HG03108 (cell line): ENCODE data around the gene PIGN.

Experiments used
- ATAC-seq: cut with Tn5 transposase; IDR thresholded peaks from one replicate; pipeline ENCODE4 v1.9.1; 2021; ENCODE audit warnings: moderate library complexity; ENCODE audit not compliant: unreplicated experiment

The PIGN gene

GRCh38 chr18:62017618-62018017, 169.2 kb downstream of the PIGN start:
- no peak for ATAC-seq

- no peak for ATAC-seq
Measured at GRCh38 chr18:62011416-62011815, 175.4 kb downstream of the PIGN start.

- ATAC-seq = no peak
Measured at GRCh38 chr18:62009521-62009920, 177.3 kb downstream of the PIGN start.

GRCh38 chr18:62001396-62001795, 185.5 kb downstream of the PIGN start:
- ATAC-seq = no peak

GRCh38 chr18:61998957-61999356, 187.9 kb downstream of the PIGN start:
- ATAC-seq = no peak

GRCh38 chr18:61998335-61998734, 188.5 kb downstream of the PIGN start:
- no peak for ATAC-seq

- no peak for ATAC-seq
Measured at GRCh38 chr18:61995618-61996017, 191.2 kb downstream of the PIGN start.

- no peak for ATAC-seq
Measured at GRCh38 chr18:61993831-61994230, 193.0 kb downstream of the PIGN start.

GRCh38 chr18:61992923-61993322, 193.9 kb downstream of the PIGN start:
- no peak for ATAC-seq

GRCh38 chr18:61992285-61992684, 194.6 kb downstream of the PIGN start:
- ATAC-seq = no peak

- ATAC-seq = no peak
Measured at GRCh38 chr18:61991836-61992235, 195.0 kb downstream of the PIGN start.

- no peak for ATAC-seq
Measured at GRCh38 chr18:61991201-61991600, 195.7 kb downstream of the PIGN start.
